Measurements from ENCODE around the gene NDEL1.

The NDEL1 gene

DNA sequence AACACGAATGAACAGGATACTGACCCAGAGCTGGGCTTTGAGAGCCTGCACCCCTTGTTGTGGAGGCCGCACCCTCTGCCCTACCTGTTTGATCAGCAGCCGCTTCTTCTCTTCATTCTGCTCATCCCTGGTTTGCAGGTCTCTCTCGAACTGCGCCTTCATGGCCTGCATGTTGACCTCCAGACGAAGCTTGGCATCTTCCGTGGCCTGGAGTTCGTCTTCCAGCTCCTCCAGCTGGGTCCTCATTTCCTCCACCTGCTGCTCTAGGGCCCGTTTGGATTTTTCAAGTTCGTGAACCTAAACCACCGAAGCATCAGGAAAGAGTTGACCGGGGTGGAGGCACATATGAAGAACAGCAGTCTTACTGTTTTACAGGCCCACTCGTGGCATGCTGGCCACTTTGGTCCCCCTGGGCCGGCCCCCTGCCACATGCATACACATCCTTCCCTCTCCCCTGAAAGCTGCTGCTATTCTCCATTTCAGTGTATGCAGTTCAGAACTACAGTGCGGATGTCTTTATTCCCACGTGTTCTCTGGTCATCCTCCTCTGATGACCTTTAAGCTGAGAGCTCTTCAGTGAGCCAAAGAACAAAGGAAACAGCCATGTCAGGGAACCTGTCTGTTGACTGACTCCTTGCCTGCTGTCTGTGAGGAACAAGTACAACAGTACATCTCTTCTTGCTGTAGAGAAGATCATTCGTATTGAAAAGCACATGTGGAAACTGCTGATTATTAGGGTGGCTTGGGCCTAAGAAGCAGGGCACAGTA lies 54.8 kb downstream of the NDEL1 start:
- Histone ChIP-seq H3K27me3 (ENCODE audit: low read depth, low read length) (no peaks in the 10 kb centered on the region), H3K9me3 (ENCODE audit: control insufficient read depth in 1 of 2, low read length in 2 of 2) (no peaks in the 10 kb centered on the region), H3K27ac (ENCODE audit: low read length) (no peak overlapping the region), H3K4me3 (ENCODE audit: low read depth in 1 of 2, low read length in 2 of 2) (no peak overlapping the region), H3K36me3 (ENCODE audit: control insufficient read depth in 1 of 2, insufficient read depth in 2 of 2, low read length in 2 of 2) (peaks cover 26 to 54% of the 10 kb centered on the region in 2 donors), H3K4me1 (ENCODE audit: control insufficient read depth in 1 of 2, insufficient read depth in 2 of 2, low read length in 2 of 2) (no peaks in the 10 kb centered on the region)

DNA sequence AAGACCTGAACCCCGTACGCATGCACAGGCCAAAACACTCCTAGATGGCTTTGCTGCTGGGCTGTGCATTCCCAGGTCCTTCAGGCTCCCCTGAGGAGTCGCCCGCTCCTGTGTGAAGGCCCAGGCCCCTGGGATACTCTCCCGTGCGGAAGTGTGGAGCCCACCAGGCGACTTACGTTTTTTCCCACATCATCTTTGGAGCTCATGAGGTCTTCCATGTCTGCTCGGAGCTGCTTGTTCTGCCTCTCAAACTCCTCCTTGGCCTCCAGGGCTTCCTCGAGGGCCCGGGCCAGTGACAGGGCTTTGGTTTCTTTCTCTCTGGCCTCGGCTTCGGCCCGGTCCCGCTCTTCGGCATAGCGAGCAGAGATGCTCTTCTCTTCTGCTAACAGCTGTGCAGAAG lies 56.4 kb downstream of the NDEL1 start:
- H3K36me3 ChIP-seq (ENCODE audit: control insufficient read depth in 1 of 2, insufficient read depth in 2 of 2, low read length in 2 of 2) = peaks cover 32 to 56% of the 10 kb centered on the region in 2 donors
- H3K27ac ChIP-seq (ENCODE audit: low read length) = no peak overlapping the region
- no peaks in the 10 kb centered on the region for H3K9me3 ChIP-seq (ENCODE audit: control insufficient read depth in 1 of 2, low read length in 2 of 2)

DNA sequence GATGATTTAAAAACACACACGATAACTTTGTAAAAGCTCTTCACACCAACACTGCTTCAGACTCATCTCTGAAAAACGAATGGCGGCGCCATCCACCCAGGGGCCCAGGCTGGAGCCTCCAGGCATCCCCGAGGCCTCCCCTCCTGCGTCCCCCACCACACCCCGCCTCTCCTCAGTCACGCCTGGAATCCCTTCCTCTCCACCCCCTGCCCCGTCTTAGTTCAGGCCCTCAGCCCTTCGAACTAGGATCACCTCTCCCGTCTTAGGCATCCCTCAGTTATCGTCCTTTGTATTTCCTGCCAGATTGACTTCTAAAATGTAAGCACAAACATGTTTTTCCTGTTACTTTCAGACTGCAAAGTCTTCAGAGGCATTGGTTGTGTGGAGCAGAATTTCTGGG lies 58.3 kb downstream of the NDEL1 start:
- Histone ChIP-seq H3K4me3 (ENCODE audit: low read depth in 1 of 2, low read length in 2 of 2) (no peak overlapping the region), H3K9me3 (ENCODE audit: control insufficient read depth in 1 of 2, low read length in 2 of 2) (no peaks in the 10 kb centered on the region), H3K27ac (ENCODE audit: low read length) (no peak overlapping the region), H3K36me3 (ENCODE audit: control insufficient read depth in 1 of 2, insufficient read depth in 2 of 2, low read length in 2 of 2) (peaks cover 21 to 53% of the 10 kb centered on the region in 2 donors), H3K4me1 (ENCODE audit: control insufficient read depth in 1 of 2, insufficient read depth in 2 of 2, low read length in 2 of 2) (no peaks in the 10 kb centered on the region), H3K27me3 (ENCODE audit: low read depth, low read length) (no peaks in the 10 kb centered on the region)

More for the DNA sequence above, 56.4 kb downstream of the NDEL1 start:
- Histone ChIP-seq H3K27me3 (ENCODE audit: low read depth, low read length) (no peaks in the 10 kb centered on the region), H3K4me3 (ENCODE audit: low read depth in 1 of 2, low read length in 2 of 2) (no peak overlapping the region), H3K4me1 (ENCODE audit: control insufficient read depth in 1 of 2, insufficient read depth in 2 of 2, low read length in 2 of 2) (no peaks in the 10 kb centered on the region)

DNA sequence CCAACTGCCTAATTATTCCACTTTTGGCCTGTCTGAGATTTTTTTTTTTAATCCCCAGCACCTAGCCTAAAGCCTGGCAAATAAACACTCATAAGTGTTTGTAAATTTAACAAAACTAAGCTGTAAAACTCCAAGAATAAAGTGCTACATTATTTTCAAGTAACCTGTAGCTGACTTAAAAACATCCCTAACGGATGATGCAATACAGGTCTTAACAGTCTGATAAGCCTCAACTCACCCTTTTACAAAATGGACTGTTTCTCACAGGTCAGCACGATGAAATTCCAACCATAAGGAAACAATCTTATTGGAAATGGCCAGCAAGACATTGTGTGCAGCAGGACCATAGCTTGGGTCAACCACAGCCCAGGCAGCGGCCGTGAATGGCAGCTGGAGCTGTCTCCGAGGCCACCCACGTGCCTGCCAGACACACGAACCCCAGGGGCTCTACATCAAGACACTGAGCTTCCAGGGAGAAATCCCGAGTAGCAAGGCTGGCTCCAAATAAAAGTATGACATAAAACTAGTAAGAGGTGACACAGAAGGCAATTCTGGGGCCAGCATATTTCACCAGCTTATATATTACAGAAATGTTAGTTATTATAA lies 58.9 kb downstream of the NDEL1 start:
- Histone ChIP-seq H3K27ac (ENCODE audit: low read length) (no peak overlapping the region), H3K36me3 (ENCODE audit: control insufficient read depth in 1 of 2, insufficient read depth in 2 of 2, low read length in 2 of 2) (peaks cover 26 to 59% of the 10 kb centered on the region in 2 donors), H3K27me3 (ENCODE audit: low read depth, low read length) (no peaks in the 10 kb centered on the region), H3K4me3 (ENCODE audit: low read depth in 1 of 2, low read length in 2 of 2) (no peak overlapping the region), H3K4me1 (ENCODE audit: control insufficient read depth in 1 of 2, insufficient read depth in 2 of 2, low read length in 2 of 2) (no peaks in the 10 kb centered on the region), H3K9me3 (ENCODE audit: control insufficient read depth in 1 of 2, low read length in 2 of 2) (no peaks in the 10 kb centered on the region)

DNA sequence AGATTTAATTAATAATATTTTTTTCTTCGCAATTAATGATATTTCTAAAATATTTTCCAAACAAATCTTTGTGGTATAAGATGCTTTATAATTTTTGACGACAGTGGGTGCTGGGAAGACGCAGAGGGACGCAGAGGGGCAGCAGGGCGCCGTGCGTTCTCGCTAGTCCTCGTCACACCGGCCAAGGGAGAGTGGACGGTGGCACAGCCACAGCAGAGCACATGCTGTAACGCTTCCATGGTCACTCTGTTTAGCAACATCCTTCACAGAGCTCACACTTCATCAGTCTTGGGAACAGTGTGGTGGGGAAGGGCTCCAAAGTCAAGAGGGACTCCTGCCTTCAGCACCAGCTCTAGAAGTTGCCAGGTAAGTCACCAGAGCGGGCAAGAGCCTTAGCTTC lies 60.4 kb downstream of the NDEL1 start:
- no peaks in the 10 kb centered on the region for H3K9me3 ChIP-seq (ENCODE audit: control insufficient read depth in 1 of 2, low read length in 2 of 2)
- H3K27me3 ChIP-seq (ENCODE audit: low read depth, low read length) = no peaks in the 10 kb centered on the region
- no peak overlapping the region for H3K4me3 ChIP-seq (ENCODE audit: low read depth in 1 of 2, low read length in 2 of 2)
- peaks cover 34 to 70% of the 10 kb centered on the region in 2 donors for H3K36me3 ChIP-seq (ENCODE audit: control insufficient read depth in 1 of 2, insufficient read depth in 2 of 2, low read length in 2 of 2)
- no peak overlapping the region for H3K27ac ChIP-seq (ENCODE audit: low read length)
- no peaks in the 10 kb centered on the region for H3K4me1 ChIP-seq (ENCODE audit: control insufficient read depth in 1 of 2, insufficient read depth in 2 of 2, low read length in 2 of 2)

DNA sequence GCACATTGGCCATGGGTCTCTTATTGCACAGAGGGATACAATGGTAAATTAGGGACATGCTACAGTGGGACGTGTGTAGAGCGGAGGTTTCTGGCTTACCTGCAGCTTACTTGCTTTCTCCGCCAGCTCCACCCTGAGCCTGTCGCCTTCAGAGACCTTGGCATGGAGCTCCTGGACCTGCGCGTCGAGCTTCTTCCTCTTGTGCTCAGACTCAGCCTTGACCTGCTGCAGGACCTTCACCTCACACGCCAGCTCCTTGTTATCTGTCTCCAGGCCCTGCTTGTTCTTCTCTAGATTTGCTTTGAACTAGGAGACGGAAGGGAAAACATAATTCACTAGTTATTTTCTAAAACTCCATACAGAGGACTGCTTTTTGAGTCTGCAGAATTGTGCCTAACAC lies 63.5 kb downstream of the NDEL1 start:
- Histone ChIP-seq H3K27me3 (ENCODE audit: low read depth, low read length) (no peaks in the 10 kb centered on the region), H3K36me3 (ENCODE audit: control insufficient read depth in 1 of 2, insufficient read depth in 2 of 2, low read length in 2 of 2) (peaks cover 19 to 44% of the 10 kb centered on the region in 2 donors), H3K27ac (ENCODE audit: low read length) (no peak overlapping the region), H3K4me3 (ENCODE audit: low read depth in 1 of 2, low read length in 2 of 2) (no peak overlapping the region), H3K4me1 (ENCODE audit: control insufficient read depth in 1 of 2, insufficient read depth in 2 of 2, low read length in 2 of 2) (no peaks in the 10 kb centered on the region), H3K9me3 (ENCODE audit: control insufficient read depth in 1 of 2, low read length in 2 of 2) (no peaks in the 10 kb centered on the region)

DNA sequence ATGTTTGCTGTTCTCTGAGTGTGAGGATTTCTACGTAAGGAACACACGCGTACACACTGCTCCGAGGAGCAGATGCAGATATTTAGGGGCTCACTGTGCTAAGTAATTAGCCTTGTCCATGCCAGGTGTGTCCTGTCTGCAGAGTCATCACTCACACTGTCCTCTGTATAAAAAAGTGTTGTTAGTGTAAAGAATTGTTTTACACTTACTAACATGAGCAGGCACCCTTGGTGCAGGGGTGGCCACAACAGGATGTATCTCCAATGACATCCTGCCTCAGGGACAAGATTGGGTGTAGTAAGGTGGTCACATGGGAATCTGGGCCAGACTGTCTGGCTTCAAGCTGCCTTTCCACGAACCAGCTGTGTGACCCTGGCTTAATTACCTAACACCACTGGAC lies 63.9 kb downstream of the NDEL1 start:
- H3K9me3 ChIP-seq (ENCODE audit: control insufficient read depth in 1 of 2, low read length in 2 of 2) = no peaks in the 10 kb centered on the region
- no peaks in the 10 kb centered on the region for H3K4me1 ChIP-seq (ENCODE audit: control insufficient read depth in 1 of 2, insufficient read depth in 2 of 2, low read length in 2 of 2)
- H3K4me3 ChIP-seq (ENCODE audit: low read depth in 1 of 2, low read length in 2 of 2) = no peak overlapping the region
- no peak overlapping the region for H3K27ac ChIP-seq (ENCODE audit: low read length)
- H3K36me3 ChIP-seq (ENCODE audit: control insufficient read depth in 1 of 2, insufficient read depth in 2 of 2, low read length in 2 of 2) = peaks cover 19 to 46% of the 10 kb centered on the region in 2 donors
- H3K27me3 ChIP-seq (ENCODE audit: low read depth, low read length) = no peaks in the 10 kb centered on the region

DNA sequence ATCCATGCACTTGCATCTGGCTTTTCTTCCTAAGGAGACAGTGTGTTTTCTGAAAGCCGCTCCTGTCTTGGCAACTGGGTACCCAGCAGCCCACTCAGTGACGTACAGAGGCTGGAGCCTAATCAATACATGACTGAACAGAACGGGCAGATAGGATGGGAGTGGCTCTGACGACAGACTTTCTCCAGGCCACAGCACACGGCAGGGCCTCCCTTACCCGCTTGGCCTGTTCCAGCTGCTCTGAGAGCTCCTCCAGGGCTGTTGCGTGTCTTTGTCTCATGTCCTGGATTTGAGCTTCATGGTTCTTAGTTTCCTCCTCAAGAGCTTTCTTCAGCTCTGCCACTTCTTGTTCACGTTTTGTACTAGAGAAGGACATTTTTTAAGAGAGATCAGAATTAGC lies 64.9 kb downstream of the NDEL1 start:
- no peaks in the 10 kb centered on the region for H3K9me3 ChIP-seq (ENCODE audit: control insufficient read depth in 1 of 2, low read length in 2 of 2)
- peaks cover 19 to 46% of the 10 kb centered on the region in 2 donors for H3K36me3 ChIP-seq (ENCODE audit: control insufficient read depth in 1 of 2, insufficient read depth in 2 of 2, low read length in 2 of 2)
- H3K27me3 ChIP-seq (ENCODE audit: low read depth, low read length) = no peaks in the 10 kb centered on the region
- no peak overlapping the region for H3K27ac ChIP-seq (ENCODE audit: low read length)
- no peak overlapping the region for H3K4me3 ChIP-seq (ENCODE audit: low read depth in 1 of 2, low read length in 2 of 2)
- H3K4me1 ChIP-seq (ENCODE audit: control insufficient read depth in 1 of 2, insufficient read depth in 2 of 2, low read length in 2 of 2) = no peaks in the 10 kb centered on the region

DNA sequence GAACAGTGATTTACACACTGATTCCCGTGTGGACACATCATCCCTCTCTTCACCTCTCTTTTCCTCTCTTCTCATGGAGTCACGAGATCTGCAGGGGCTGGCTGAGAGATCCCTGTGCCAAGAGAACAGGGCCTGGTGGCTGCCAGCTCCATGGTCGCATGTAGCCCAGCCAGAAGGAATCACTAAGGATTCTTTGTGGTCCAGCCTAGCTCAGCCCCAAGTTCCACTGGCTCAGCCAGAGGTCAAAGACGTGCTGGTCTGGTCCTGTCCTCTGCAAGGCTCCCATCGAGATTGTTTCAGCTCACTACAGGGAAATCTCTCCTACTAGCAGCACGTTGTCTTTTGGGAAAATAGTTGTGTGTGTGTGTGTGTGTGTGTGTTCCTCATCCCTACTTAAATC lies 66.4 kb downstream of the NDEL1 start:
- H3K4me1 ChIP-seq (ENCODE audit: control insufficient read depth in 1 of 2, insufficient read depth in 2 of 2, low read length in 2 of 2) = no peaks in the 10 kb centered on the region
- peaks cover 13 to 46% of the 10 kb centered on the region in 2 donors for H3K36me3 ChIP-seq (ENCODE audit: control insufficient read depth in 1 of 2, insufficient read depth in 2 of 2, low read length in 2 of 2)
- H3K4me3 ChIP-seq (ENCODE audit: low read depth in 1 of 2, low read length in 2 of 2) = no peak overlapping the region
- H3K9me3 ChIP-seq (ENCODE audit: control insufficient read depth in 1 of 2, low read length in 2 of 2) = no peaks in the 10 kb centered on the region
- H3K27me3 ChIP-seq (ENCODE audit: low read depth, low read length) = no peaks in the 10 kb centered on the region
- no peak overlapping the region for H3K27ac ChIP-seq (ENCODE audit: low read length)

DNA sequence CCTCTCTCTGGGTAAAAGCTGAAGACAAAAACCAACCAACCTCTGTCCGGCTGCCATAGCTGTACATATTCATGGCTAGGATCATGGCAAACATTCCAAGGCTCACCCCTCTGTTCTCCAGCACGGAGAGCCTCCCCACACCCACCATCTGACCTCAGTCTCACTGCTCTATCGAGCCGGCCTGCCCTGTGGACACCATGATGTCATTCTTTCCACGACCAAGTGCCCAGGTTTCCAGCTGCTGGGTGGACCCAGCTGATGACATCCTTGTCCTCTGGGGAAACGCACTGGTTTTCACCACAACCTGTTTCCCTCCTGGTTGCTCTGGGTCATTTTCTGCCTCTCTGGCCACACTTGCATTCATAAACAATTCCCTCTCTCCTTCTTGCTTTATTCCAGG lies 67.7 kb downstream of the NDEL1 start:
- Histone ChIP-seq H3K4me3 (ENCODE audit: low read depth in 1 of 2, low read length in 2 of 2) (no peak overlapping the region), H3K9me3 (ENCODE audit: control insufficient read depth in 1 of 2, low read length in 2 of 2) (no peaks in the 10 kb centered on the region), H3K27ac (ENCODE audit: low read length) (no peak overlapping the region), H3K27me3 (ENCODE audit: low read depth, low read length) (no peaks in the 10 kb centered on the region), H3K4me1 (ENCODE audit: control insufficient read depth in 1 of 2, insufficient read depth in 2 of 2, low read length in 2 of 2) (no peaks in the 10 kb centered on the region), H3K36me3 (ENCODE audit: control insufficient read depth in 1 of 2, insufficient read depth in 2 of 2, low read length in 2 of 2) (peaks cover 13 to 49% of the 10 kb centered on the region in 2 donors)

DNA sequence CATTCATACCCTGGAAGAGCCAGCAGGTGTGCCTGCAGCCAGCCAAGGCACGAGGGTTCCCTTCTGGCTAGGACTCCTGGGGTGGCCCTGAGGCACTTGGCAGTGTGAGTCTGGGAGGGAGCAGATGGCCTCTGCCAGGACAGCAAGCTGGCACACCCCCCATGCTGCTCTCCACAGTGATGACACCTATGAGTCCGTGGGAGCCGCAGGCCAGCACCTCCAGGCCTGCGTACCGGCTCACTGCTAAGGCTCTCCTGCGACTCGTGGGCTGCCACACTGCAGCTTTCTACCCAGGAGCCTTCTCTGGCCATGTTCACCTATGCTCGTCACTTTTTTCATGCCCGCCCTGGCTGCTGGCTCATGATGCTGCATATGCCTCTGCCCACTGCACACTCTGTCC lies 68.1 kb downstream of the NDEL1 start:
- Histone ChIP-seq H3K27me3 (ENCODE audit: low read depth, low read length) (no peaks in the 10 kb centered on the region), H3K9me3 (ENCODE audit: control insufficient read depth in 1 of 2, low read length in 2 of 2) (no peaks in the 10 kb centered on the region), H3K4me3 (ENCODE audit: low read depth in 1 of 2, low read length in 2 of 2) (no peak overlapping the region), H3K4me1 (ENCODE audit: control insufficient read depth in 1 of 2, insufficient read depth in 2 of 2, low read length in 2 of 2) (no peaks in the 10 kb centered on the region), H3K36me3 (ENCODE audit: control insufficient read depth in 1 of 2, insufficient read depth in 2 of 2, low read length in 2 of 2) (peaks cover 16 to 49% of the 10 kb centered on the region in 2 donors), H3K27ac (ENCODE audit: low read length) (no peak overlapping the region)

Data from muscle layer of duodenum (tissue), 2 donors.